Suprapubic skin (tissue), 3 donors: ENCODE results near the gene MAML2.

Source experiments
- EP300 ChIP-seq: sonication (generic); formaldehyde crosslinking; IDR thresholded peaks from one replicate; pipeline ENCODE4 v1.6.1; 2017; ENCODE audit warnings: antibody characterized with exemption
- TF ChIP-seq, protein P1 (sequence below), 2 donors: fragments of 200-600 bp in 1 of 2; fragments of 450-650 bp in 1 of 2; sonication (generic) in 1 of 2; IDR thresholded peaks; one replicate each; pipeline ENCODE4 v1.5.1; 2016 to 2019; ENCODE audit warnings: antibody characterized with exemption in 2 of 2, mild to moderate bottlenecking in 1 of 2, moderate library complexity in 1 of 2

DNA sequence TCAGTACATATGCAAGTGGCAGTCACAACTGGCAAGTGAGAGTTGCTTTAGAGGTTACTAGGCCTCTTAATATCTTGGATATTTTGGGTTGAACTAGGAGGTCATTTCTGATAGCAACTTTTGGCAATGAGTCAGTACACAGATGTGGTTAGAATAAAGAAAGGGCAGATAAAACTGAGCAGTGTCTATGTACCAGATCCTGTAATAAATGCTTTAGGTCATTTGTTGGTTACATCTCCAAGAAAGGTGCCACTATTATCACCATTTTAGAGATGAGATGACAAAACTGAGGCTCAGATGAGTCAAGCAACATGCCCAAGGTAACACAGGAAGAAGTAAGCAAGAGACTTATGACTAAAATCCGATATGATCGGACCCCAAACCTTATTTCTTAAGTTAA is 25.0 kb downstream of the MAML2 start:
- TF ChIP-seq, protein P1, sequence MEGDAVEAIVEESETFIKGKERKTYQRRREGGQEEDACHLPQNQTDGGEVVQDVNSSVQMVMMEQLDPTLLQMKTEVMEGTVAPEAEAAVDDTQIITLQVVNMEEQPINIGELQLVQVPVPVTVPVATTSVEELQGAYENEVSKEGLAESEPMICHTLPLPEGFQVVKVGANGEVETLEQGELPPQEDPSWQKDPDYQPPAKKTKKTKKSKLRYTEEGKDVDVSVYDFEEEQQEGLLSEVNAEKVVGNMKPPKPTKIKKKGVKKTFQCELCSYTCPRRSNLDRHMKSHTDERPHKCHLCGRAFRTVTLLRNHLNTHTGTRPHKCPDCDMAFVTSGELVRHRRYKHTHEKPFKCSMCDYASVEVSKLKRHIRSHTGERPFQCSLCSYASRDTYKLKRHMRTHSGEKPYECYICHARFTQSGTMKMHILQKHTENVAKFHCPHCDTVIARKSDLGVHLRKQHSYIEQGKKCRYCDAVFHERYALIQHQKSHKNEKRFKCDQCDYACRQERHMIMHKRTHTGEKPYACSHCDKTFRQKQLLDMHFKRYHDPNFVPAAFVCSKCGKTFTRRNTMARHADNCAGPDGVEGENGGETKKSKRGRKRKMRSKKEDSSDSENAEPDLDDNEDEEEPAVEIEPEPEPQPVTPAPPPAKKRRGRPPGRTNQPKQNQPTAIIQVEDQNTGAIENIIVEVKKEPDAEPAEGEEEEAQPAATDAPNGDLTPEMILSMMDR (IDR thresholded peaks at IDR 0.05): no peak
- no peak for TF ChIP-seq EP300
